Right lung (tissue), 5 donors: ENCODE results near the gene CHPF. TPM values are rescaled to one million over a fixed set of nuclear protein-coding genes. Genes with fewer than 3 reads are reported as not detected.

Experiments used
- DNase-seq, 2 donors: peaks; one replicate each; pipeline ENCODE4 v3.0.0-alpha.2; 2013
- polyA plus RNA-seq, 5 donors: library from polyadenylated mRNA; unstranded; fragments of 120-200 nt; gene quantifications; one replicate each; pipeline versions ENCODE4 v1.2.1 to v1.2.3, GENCODE V29; 2013; ENCODE audit warnings: inconsistent platforms in 1 of 5, low replicate concordance in 1 of 5; ENCODE audit not compliant: insufficient read length in 5 of 5, insufficient read depth in 1 of 5

CHPF gene
- polyA plus RNA-seq, 5 donors = 16.5 to 44.9 (median 23.4) TPM

GRCh38 chr2:219515874-219516629 lies 27.6 kb downstream of the CHPF start:
- DNase-seq = no peak

GRCh38 chr2:219514836-219515235 lies 28.8 kb downstream of the CHPF start:
- DNase-seq = no peak

- no peak for DNase-seq
Measured at GRCh38 chr2:219514196-219514761, 29.3 kb downstream of the CHPF start, which contains the start of gene ASIC4. Gene ASIC4 (plus strand): TSS chr2:219514482. CDS start chr2:219514725, 243 bp downstream.

GRCh38 chr2:219513787-219514186 lies 29.8 kb downstream of the CHPF start:
- DNase-seq = no peak

GRCh38 chr2:219512524-219513216 lies 30.9 kb downstream of the CHPF start:
- DNase-seq = no peak

GRCh38 chr2:219511547-219512325 lies 31.9 kb downstream of the CHPF start:
- DNase-seq = no peak

GRCh38 chr2:219510512-219511135 lies 33.0 kb downstream of the CHPF start:
- DNase-seq = no peak

- no peak for DNase-seq
Measured at GRCh38 chr2:219509780-219510511, 33.7 kb downstream of the CHPF start.

- no peak for DNase-seq
Measured at GRCh38 chr2:219508971-219509779, 34.4 kb downstream of the CHPF start.

GRCh38 chr2:219508444-219508734 lies 35.2 kb downstream of the CHPF start:
- no peak for DNase-seq

GRCh38 chr2:219507581-219508443 lies 35.8 kb downstream of the CHPF start:
- no peak for DNase-seq

GRCh38 chr2:219506802-219507526 lies 36.6 kb downstream of the CHPF start:
- no peak for DNase-seq

GRCh38 chr2:219506153-219506801 lies 37.3 kb downstream of the CHPF start:
- no peak for DNase-seq

- no peak for DNase-seq
Measured at GRCh38 chr2:219505585-219505984, 38.0 kb downstream of the CHPF start.

- DNase-seq = no peak
Measured at GRCh38 chr2:219502618-219503017, 41.0 kb downstream of the CHPF start.

GRCh38 chr2:219501849-219502248 lies 41.8 kb downstream of the CHPF start:
- DNase-seq = no peak

GRCh38 chr2:219500135-219500534 lies 43.5 kb downstream of the CHPF start:
- no peak for DNase-seq

GRCh38 chr2:219499555-219499954 lies 44.1 kb downstream of the CHPF start:
- DNase-seq = no peak
